ENCODE measurements around the gene ZCCHC3. TPM values are rescaled to one million over a fixed set of nuclear protein-coding genes. Genes with fewer than 3 reads are reported as not detected.
A peak's percentile ranks its signal among the peaks of the same experiment; 100 is the strongest.

Gene ZCCHC3
- polyA plus RNA-seq, 3 donors, result 4.5 to 9.2 (median 5.6) TPM

- H3K27me3 Mint-ChIP-seq (ENCODE audit: low read depth in 3 of 3), result peaks cover 7 to 25% (median 18%) of the 10 kb centered on the region in 3 donors
- intact Hi-C loops (cut with micrococcal nuclease), result no loop called here
- peak overlapping the region in 1 of 7 donors; percentile 9 for H3K27ac Mint-ChIP-seq
- Histone ChIP-seq H3K4me1 (ENCODE audit: control insufficient read depth in 1 of 2, insufficient read depth in 2 of 2, low read length in 2 of 2) (peaks cover 41 to 49% of the 10 kb centered on the region in 2 donors), H3K4me2 (replicated peaks; ENCODE audit: extremely low read depth, low read length, poor library complexity, severe bottlenecking) (peak overlapping the region; percentile 100), H3K36me3 (replicated peaks in 1 of 2; ENCODE audit: control insufficient read depth in 1 of 2, insufficient read depth in 2 of 2, low read length in 2 of 2) (no peaks in the 10 kb centered on the region), H2AFZ (ENCODE audit: insufficient read depth, low read depth, low read length, poor library complexity, severe bottlenecking) (peak overlapping the region; percentile 70), H3K27me3 (ENCODE audit: control insufficient read depth in 2 of 2, insufficient read depth in 2 of 2, low read length in 2 of 2) (peaks cover 4 to 13% of the 10 kb centered on the region in 2 donors), H3K27ac (ENCODE audit: low read depth in 1 of 2, low read length in 2 of 2) (no peak overlapping the region), H3K9me3 (replicated peaks in 1 of 2; ENCODE audit: control insufficient read depth in 1 of 2, insufficient read depth in 1 of 2, low read length in 2 of 2) (no peaks in the 10 kb centered on the region), H3K9ac (ENCODE audit: insufficient read depth, low read length, poor library complexity, severe bottlenecking) (peak overlapping the region; percentile 15), H3K4me3 (replicated peaks in 1 of 3; ENCODE audit: low read depth in 2 of 3, low read length in 3 of 3) (peak overlapping the region; percentile 21 to 90 (median 55)), H3K79me2 (ENCODE audit: insufficient read depth, low read length) (no peaks in the 10 kb centered on the region), H4K20me1 (ENCODE audit: insufficient read depth, low read length) (no peaks in the 10 kb centered on the region)
- DNase-seq, result no peak
- H3K4me1 Mint-ChIP-seq, result peaks cover 44% of the 10 kb centered on the region
- peaks cover 0 to 6% (median 0%) of the 10 kb centered on the region in 7 donors for H3K9me3 Mint-ChIP-seq
- no peaks in the 10 kb centered on the region for H3K36me3 Mint-ChIP-seq
- no peak for TF ChIP-seq CTCF (IDR thresholded peaks at IDR 0.05)
- WGBS (ENCODE audit: insufficient coverage), result 13% methylated on average over 12 of the region's 47 CpGs
- H3K4me3 Mint-ChIP-seq, result peak overlapping the region; percentile 60 to 84
Observed at GRCh38 chr20:327186-328026, 30.0 kb downstream of the ZCCHC3 start.

- no peak overlapping the region for H3K9ac ChIP-seq (ENCODE audit: insufficient read depth, low read length, poor library complexity, severe bottlenecking)
- no peak for TF ChIP-seq CTCF (IDR thresholded peaks at IDR 0.05)
Observed at GRCh38 chr20:328027-328974, 30.9 kb downstream of the ZCCHC3 start.

More at GRCh38 chr20:328027-328974, 30.9 kb downstream of the ZCCHC3 start:
- H3K27me3 ChIP-seq (ENCODE audit: control insufficient read depth in 2 of 2, insufficient read depth in 2 of 2, low read length in 2 of 2), result peaks cover 4 to 13% of the 10 kb centered on the region in 2 donors
- Mint-ChIP-seq H3K4me1 (peaks cover 47% of the 10 kb centered on the region), H3K27ac (peak overlapping the region in 1 of 7 donors; percentile 39), H3K9me3 (peaks cover 0 to 6% (median 0%) of the 10 kb centered on the region in 7 donors), H3K27me3 (ENCODE audit: low read depth in 3 of 3) (peaks cover 7 to 25% (median 18%) of the 10 kb centered on the region in 3 donors), H3K36me3 (no peaks in the 10 kb centered on the region), H3K4me3 (peak overlapping the region; percentile 11 to 84)
- H2AFZ ChIP-seq (ENCODE audit: insufficient read depth, low read depth, low read length, poor library complexity, severe bottlenecking), result no peak overlapping the region
- H3K4me1 ChIP-seq (ENCODE audit: control insufficient read depth in 1 of 2, insufficient read depth in 2 of 2, low read length in 2 of 2), result peaks cover 41 to 49% of the 10 kb centered on the region in 2 donors
- 60% methylated on average over 12 of the region's 31 CpGs for WGBS (ENCODE audit: insufficient coverage)
- H3K36me3 ChIP-seq (replicated peaks in 1 of 2; ENCODE audit: control insufficient read depth in 1 of 2, insufficient read depth in 2 of 2, low read length in 2 of 2), result no peaks in the 10 kb centered on the region
- H3K27ac ChIP-seq (ENCODE audit: low read depth in 1 of 2, low read length in 2 of 2), result no peak overlapping the region
- H3K9me3 ChIP-seq (replicated peaks in 1 of 2; ENCODE audit: control insufficient read depth in 1 of 2, insufficient read depth in 1 of 2, low read length in 2 of 2), result no peaks in the 10 kb centered on the region
- intact Hi-C loops (cut with micrococcal nuclease), result no loop called here
- no peak for DNase-seq
- H3K4me3 ChIP-seq (replicated peaks in 1 of 3; ENCODE audit: low read depth in 2 of 3, low read length in 3 of 3), result no peak overlapping the region
- no peak overlapping the region for H3K4me2 ChIP-seq (replicated peaks; ENCODE audit: extremely low read depth, low read length, poor library complexity, severe bottlenecking)
- H3K79me2 ChIP-seq (ENCODE audit: insufficient read depth, low read length), result no peaks in the 10 kb centered on the region
- H4K20me1 ChIP-seq (ENCODE audit: insufficient read depth, low read length), result no peaks in the 10 kb centered on the region
